Ishikawa (cell line): ENCODE results near the gene KRT81.
A peak's percentile ranks its signal among the peaks of the same experiment; 100 is the strongest.

ENCODE experiments used
- CREB1 ChIP-seq: IDR thresholded peaks from 2 replicates; pipeline ENCODE4 v1.6.1; 2012; ENCODE audit warnings: low read depth
- EP300 ChIP-seq: IDR thresholded peaks from 2 replicates; pipeline ENCODE4 v1.6.1; 2012; ENCODE audit warnings: borderline replicate concordance
- NFIC ChIP-seq: IDR thresholded peaks from 2 replicates; pipeline ENCODE4 v1.6.1; 2012
- RAD21 ChIP-seq: IDR thresholded peaks from 2 replicates; pipeline ENCODE4 v1.6.1; 2012; ENCODE audit warnings: low read depth
- REST ChIP-seq: IDR thresholded peaks from 2 replicates; pipeline ENCODE4 v1.6.1; 2012; ENCODE audit warnings: low read depth, mild to moderate bottlenecking
- TAF1 ChIP-seq: IDR thresholded peaks from 2 replicates; pipeline ENCODE4 v1.6.1; 2012; ENCODE audit warnings: low read depth, mild to moderate bottlenecking
- YY1 ChIP-seq: IDR thresholded peaks from 2 replicates; pipeline ENCODE4 v1.6.1; 2012; ENCODE audit warnings: low read depth

- TF ChIP-seq RAD21 (peak; percentile 11; the same call in 1 of the 2 replicates), YY1 (peak; percentile 69; the same call in 1 of the 2 replicates), TAF1 (peak; percentile 33; the same call in 1 of the 2 replicates), NFIC (no peak), CREB1 (0 out of 2 replicates have a peak, but pooled peaks have one; percentile 10), REST (no peak), EP300 (no peak; the same call in 1 of the 2 replicates)
These were observed 16.8 kb upstream of the KRT81 start for GRCh38 chr12:52307836-52308805.
